Activated CD8-positive, alpha-beta memory T cell treated with anti-CD3 and anti-CD28 coated beads, Interleukin-2, amount 10 ng/mL, durations not matched to agents 7 days and 5 days (primary cell): ENCODE data around the gene PHF10. TPM values are rescaled to one million over a fixed set of nuclear protein-coding genes. Genes with fewer than 3 reads are reported as not detected.
A peak's percentile ranks its signal among the peaks of the same experiment; 100 is the strongest.

Experiments
- ATAC-seq: fragments of 150-1000 bp; cut with Tn5 transposase; one replicate; pipeline ENCODE4 v1.10.0; 2021; ENCODE audit warnings: moderate library complexity
- CTCF ChIA-PET: fragments of 350-600 bp; sonication (Branson Sonifier 250); formaldehyde crosslinking; loops from one replicate; lab custom pipeline; 2021; ENCODE audit warnings: antibody characterized with exemption; lab: Charles Lee
- DNase-seq: peaks from one replicate; pipeline ENCODE4 v3.0.0-alpha.2; 2020
- H3K27ac Mint-ChIP-seq: one replicate; pipeline ENCODE4 v1.8.0; 2021; ENCODE audit warnings: mild to moderate bottlenecking, mixed read lengths
- H3K27me3 Mint-ChIP-seq: one replicate; pipeline ENCODE4 v1.8.0; 2021; ENCODE audit warnings: mixed read lengths
- H3K36me3 Mint-ChIP-seq: one replicate; pipeline ENCODE4 v1.8.0; 2021; ENCODE audit warnings: mild to moderate bottlenecking, mixed read lengths
- H3K4me1 Mint-ChIP-seq: one replicate; pipeline ENCODE4 v1.8.0; 2021; ENCODE audit warnings: mixed read lengths
- H3K4me3 Mint-ChIP-seq: one replicate; pipeline ENCODE4 v1.8.0; 2021; ENCODE audit warnings: mild to moderate bottlenecking, moderate library complexity, mixed read lengths
- H3K9me3 Mint-ChIP-seq: one replicate; pipeline ENCODE4 v1.8.0; 2022; ENCODE audit warnings: low read depth, mixed read lengths
- total RNA-seq, 2 experiments: library from RNA; stranded (reverse); gene quantifications; one replicate each; pipeline ENCODE4 v1.2.3, GENCODE V29; 2021

Gene PHF10
- total RNA-seq, 2 experiments from 2014 or later = 57.9 to 58.8 TPM

GRCh38 chr6:169663468-169663867 lies 60.8 kb downstream of the PHF10 start:
- no peaks in the 10 kb centered on the region for H3K27me3 Mint-ChIP-seq
- ATAC-seq (no peak), DNase-seq (no peak)
- no peaks in the 10 kb centered on the region for H3K4me1 Mint-ChIP-seq
- H3K36me3 Mint-ChIP-seq = peaks cover 5% of the 10 kb centered on the region
- CTCF ChIA-PET = no interaction called here
- no peak overlapping the region for H3K27ac Mint-ChIP-seq
- H3K4me3 Mint-ChIP-seq = no peak overlapping the region
- no peaks in the 10 kb centered on the region for H3K9me3 Mint-ChIP-seq

DNA sequence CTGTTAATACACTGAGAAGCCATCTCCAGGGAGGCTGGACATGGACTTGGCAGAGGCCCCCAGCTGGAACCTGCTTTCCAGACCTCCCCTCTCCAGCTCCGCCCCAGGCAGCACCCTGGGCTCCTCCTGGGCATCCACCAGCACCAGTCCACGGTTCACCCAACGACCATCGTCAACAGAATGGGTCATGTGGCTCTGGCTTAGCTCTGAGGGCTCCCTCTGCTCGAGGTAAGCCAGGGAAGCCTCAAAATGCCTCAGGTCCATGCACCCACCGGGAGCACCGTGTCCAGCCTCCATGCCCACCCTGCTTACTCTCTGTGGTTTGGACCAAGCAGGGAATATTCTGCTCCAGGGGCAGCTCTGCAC lies 62.9 kb downstream of the PHF10 start:
- no peaks in the 10 kb centered on the region for H3K4me1 Mint-ChIP-seq
- H3K27me3 Mint-ChIP-seq = no peaks in the 10 kb centered on the region
- H3K4me3 Mint-ChIP-seq = no peak overlapping the region
- peaks cover 5% of the 10 kb centered on the region for H3K36me3 Mint-ChIP-seq
- DNase-seq = no peak
- no peaks in the 10 kb centered on the region for H3K9me3 Mint-ChIP-seq
- ATAC-seq = no peak
- CTCF ChIA-PET = no interaction called here
- H3K27ac Mint-ChIP-seq = no peak overlapping the region

DNA sequence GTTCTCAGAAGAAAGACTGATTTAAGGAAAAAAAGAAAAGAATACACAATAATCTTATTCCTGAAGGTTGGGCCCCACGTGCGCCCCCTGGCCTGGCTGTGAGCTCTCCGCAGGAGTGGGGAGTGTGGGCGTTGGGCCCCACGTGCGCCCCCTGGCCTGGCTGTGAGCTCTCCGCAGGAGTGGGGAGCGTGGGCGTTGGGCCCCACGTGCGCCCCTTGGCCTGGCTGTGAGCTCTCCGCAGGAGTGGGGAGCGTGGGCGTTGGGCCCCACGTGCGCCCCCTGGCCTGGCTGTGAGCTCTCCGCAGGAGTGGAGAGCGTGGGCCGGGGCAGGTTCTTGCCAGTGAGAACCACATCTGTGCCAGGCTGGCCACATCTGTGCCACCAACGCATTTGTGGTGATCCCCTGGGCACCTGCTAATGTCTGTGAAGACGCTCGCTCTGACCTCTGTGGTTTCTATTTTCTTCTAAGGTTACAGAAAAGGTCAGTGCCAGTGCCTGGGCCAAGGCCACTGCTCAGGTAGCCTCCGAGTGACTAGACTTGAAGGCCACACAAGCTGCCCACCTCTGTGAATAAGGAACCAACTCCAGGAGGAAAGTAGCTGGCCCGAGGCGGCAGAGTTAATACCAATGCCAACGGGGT lies 63.4 kb downstream of the PHF10 start:
- Mint-ChIP-seq H3K27me3 (no peaks in the 10 kb centered on the region), H3K4me1 (no peaks in the 10 kb centered on the region), H3K9me3 (no peaks in the 10 kb centered on the region), H3K36me3 (peaks cover 8% of the 10 kb centered on the region), H3K4me3 (no peak overlapping the region), H3K27ac (no peak overlapping the region)
- DNase-seq (no peak), ATAC-seq (no peak)
- CTCF ChIA-PET = no interaction called here

DNA sequence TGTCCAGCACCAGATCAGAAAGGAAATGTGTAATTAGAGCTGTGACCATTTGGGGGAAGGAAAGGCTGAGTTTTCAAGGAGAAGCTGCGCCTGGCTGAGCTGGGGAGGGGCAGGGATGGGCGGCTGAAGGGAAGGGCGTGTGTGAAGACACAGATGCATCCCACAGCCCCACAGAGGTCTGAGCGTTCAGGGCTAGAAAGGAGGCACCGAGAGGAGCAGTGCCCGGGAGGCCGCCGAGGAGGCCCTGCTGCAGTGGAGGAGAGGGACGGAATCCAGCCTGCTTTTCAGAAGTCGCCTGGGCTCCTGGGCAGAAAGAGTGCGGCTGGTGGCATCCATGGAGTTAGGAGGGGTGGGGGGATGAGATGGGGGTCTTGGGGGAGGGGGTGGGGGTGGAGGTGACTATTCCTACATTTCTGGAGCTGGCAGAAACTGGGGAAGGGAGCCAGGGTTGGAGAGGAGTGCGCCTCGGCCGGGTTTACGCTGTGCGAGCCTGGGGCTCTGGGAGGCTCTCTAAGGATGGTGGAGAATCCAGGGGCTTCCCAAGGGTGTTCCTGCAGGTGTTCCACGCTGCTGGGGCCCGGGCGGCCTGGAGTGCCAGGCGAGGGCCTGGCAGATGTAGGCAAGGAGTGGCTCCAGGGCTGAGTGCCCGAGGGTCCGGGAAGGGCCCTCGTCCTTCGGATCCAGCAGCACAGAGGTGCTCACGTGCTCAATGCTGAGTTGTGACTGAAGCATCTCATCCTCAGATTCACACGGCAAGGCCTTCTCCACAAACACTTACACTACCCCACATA lies 64.3 kb downstream of the PHF10 start:
- H3K4me3 Mint-ChIP-seq = no peak overlapping the region
- CTCF ChIA-PET = no interaction called here
- no peak for DNase-seq
- no peak overlapping the region for H3K27ac Mint-ChIP-seq
- H3K36me3 Mint-ChIP-seq = peaks cover 8% of the 10 kb centered on the region
- H3K27me3 Mint-ChIP-seq = no peaks in the 10 kb centered on the region
- ATAC-seq = no peak
- no peaks in the 10 kb centered on the region for H3K9me3 Mint-ChIP-seq
- H3K4me1 Mint-ChIP-seq = peaks cover 4% of the 10 kb centered on the region

DNA sequence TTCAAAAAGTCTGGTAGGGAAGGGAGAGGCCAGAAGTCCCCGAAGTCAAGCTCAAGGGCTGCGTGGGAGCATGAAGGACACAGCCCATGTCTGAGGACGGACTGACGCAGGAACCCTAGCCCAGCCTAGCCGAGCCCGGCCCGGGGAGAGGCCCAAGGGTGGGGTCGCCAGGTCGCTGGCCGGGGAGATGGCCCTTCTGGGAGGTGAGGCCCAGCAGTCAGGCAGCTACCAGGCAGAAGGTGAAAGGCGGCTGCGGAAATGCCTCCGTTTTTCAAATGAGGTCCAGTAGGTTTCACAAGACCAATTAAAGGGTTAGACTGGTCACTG lies 67.1 kb downstream of the PHF10 start:
- no peak overlapping the region for H3K4me3 Mint-ChIP-seq
- CTCF ChIA-PET = no interaction called here

DNA sequence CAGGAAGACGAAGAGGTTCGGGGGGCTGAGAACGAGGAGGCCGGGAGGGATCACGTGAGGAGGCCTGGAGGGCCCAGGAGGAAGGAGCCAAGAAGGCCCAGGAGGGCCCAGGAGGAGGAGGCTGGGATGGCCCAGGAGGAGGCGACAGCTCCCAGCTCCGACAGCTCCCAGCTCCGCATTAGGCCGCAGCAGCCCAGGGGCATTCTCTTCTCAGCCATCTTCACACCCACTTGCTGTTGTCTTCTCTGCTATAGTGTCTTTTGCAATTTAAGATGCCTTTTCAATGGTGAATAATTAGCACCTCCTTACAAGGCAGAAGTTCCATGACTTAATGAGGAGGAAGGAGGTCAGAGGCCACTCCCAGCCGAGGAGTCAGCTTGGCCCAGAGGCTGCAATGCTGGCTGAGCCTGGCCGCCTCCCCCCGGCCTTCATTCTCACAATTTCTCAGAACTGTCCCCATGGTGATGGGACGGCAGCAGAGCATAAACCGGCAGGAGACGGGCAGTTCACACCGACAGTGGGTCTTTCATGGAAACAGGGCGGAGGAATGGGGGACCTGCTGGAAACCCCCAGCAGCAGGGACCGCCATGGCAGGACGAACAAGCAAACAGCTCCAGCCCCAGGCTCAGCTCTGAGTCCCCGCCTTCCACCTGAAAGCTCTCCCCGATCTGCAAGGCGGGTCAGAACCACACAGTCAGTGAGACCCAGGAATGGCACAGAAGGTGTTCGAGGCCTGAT lies 67.6 kb downstream of the PHF10 start:
- Mint-ChIP-seq H3K9me3 (no peaks in the 10 kb centered on the region), H3K36me3 (peaks cover 4% of the 10 kb centered on the region), H3K4me3 (no peak overlapping the region), H3K27me3 (no peaks in the 10 kb centered on the region), H3K27ac (no peak overlapping the region), H3K4me1 (peaks cover 9% of the 10 kb centered on the region)
- CTCF ChIA-PET = no interaction called here
- no peak for ATAC-seq
- DNase-seq = no peak

More for the DNA sequence above, 67.1 kb downstream of the PHF10 start:
- Mint-ChIP-seq H3K27ac (no peak overlapping the region), H3K9me3 (no peaks in the 10 kb centered on the region), H3K36me3 (peaks cover 4% of the 10 kb centered on the region), H3K27me3 (no peaks in the 10 kb centered on the region), H3K4me1 (peaks cover 9% of the 10 kb centered on the region)
- ATAC-seq (no peak), DNase-seq (no peak)

- Mint-ChIP-seq H3K4me3 (peak overlapping the region; percentile 85), H3K27ac (peak overlapping the region; percentile 87), H3K36me3 (peaks cover 3% of the 10 kb centered on the region), H3K27me3 (no peaks in the 10 kb centered on the region), H3K9me3 (no peaks in the 10 kb centered on the region), H3K4me1 (peaks cover 9% of the 10 kb centered on the region)
- CTCF ChIA-PET = interaction anchor here (1.9 kb wide), 1 partner anchor 143 kb away, joined by 6 read pairs; no protein-coding TSS in a partner anchor
- ATAC-seq = peak; percentile 97
- DNase-seq = peak; percentile 82
Measured at GRCh38 chr6:169654598-169655391, 69.5 kb downstream of the PHF10 start.

Other genes with a start within 250 kb of the PHF10 start
- 10 to 100 TPM; 31.2 to 36.2 TPM for gene WDR27, start 22.5 kb downstream of the PHF10 start, total RNA-seq
- gene C6orf120, start 22.4 kb downstream of the PHF10 start, total RNA-seq = 10 to 100 TPM; 19.3 to 20.3 TPM
- gene DYNLT2, start 27.1 kb upstream of the PHF10 start, total RNA-seq = 1 to 10 TPM; 2.0 to 3.3 TPM
- gene ERMARD, start 27.1 kb upstream of the PHF10 start, total RNA-seq = 10 to 100 TPM; 29.3 to 36.7 TPM